H9 (cell line): ENCODE data around the gene ZNF865. TPM values are rescaled to one million over a fixed set of nuclear protein-coding genes. Genes with fewer than 3 reads are reported as not detected.

Experiments
- DNase-seq: peaks from one replicate; pipeline ENCODE4 v3.0.0-alpha.2; 2017
- H2AFZ ChIP-seq: one replicate; pipeline ENCODE4 v1.6.1; 2013; ENCODE audit warnings: mild to moderate bottlenecking, low read length, control low read depth, moderate library complexity
- H2AK5ac ChIP-seq: 2 replicates; pipeline ENCODE4 v1.6.1; 2013; ENCODE audit warnings: low read length, control low read depth, mixed read lengths; ENCODE audit not compliant: insufficient read length
- H2BK120ac ChIP-seq: one replicate; pipeline ENCODE4 v1.6.1; 2013; ENCODE audit warnings: low read depth, mild to moderate bottlenecking, low read length, control low read depth, inconsistent platforms; ENCODE audit not compliant: poor library complexity, severe bottlenecking
- H2BK12ac ChIP-seq: 2 replicates; pipeline ENCODE4 v1.6.1; 2013; ENCODE audit warnings: low read length, control low read depth, mixed read lengths, low read depth; ENCODE audit not compliant: insufficient read length
- H2BK15ac ChIP-seq: 2 replicates; pipeline ENCODE4 v1.6.1; 2013; ENCODE audit warnings: low read depth, low read length, control low read depth
- H2BK20ac ChIP-seq: one replicate; pipeline ENCODE4 v1.6.1; 2013; ENCODE audit warnings: low read depth, mild to moderate bottlenecking, low read length, control low read depth, inconsistent platforms; ENCODE audit not compliant: poor library complexity, severe bottlenecking
- H2BK5ac ChIP-seq: 2 replicates; pipeline ENCODE4 v1.6.1; 2013; ENCODE audit warnings: low read length, control low read depth, mixed read lengths; ENCODE audit not compliant: insufficient read length
- H3K14ac ChIP-seq: 2 replicates; pipeline ENCODE4 v1.6.1; 2013; ENCODE audit warnings: low read length, control low read depth; ENCODE audit not compliant: insufficient read depth
- H3K18ac ChIP-seq: 2 replicates; pipeline ENCODE4 v1.6.1; 2013; ENCODE audit warnings: low read depth, mild to moderate bottlenecking, mixed read lengths, low read length, control low read depth; ENCODE audit not compliant: insufficient read length
- H3K23ac ChIP-seq: 2 replicates; pipeline ENCODE4 v1.6.1; 2013; ENCODE audit warnings: low read length, control low read depth, mixed read lengths, low read depth; ENCODE audit not compliant: insufficient read length
- H3K23me2 ChIP-seq: 2 replicates; pipeline ENCODE4 v1.6.1; 2013; ENCODE audit warnings: low read depth, mild to moderate bottlenecking, mixed read lengths, low read length, control low read depth; ENCODE audit not compliant: insufficient read length, poor library complexity, severe bottlenecking
- H3K27ac ChIP-seq: 2 replicates; pipeline ENCODE4 v1.5.1; 2013; ENCODE audit warnings: low read length, control low read depth, mixed read lengths, low read depth; ENCODE audit not compliant: insufficient read length
- H3K27me3 ChIP-seq: 2 replicates; pipeline ENCODE4 v1.6.1; 2013; ENCODE audit warnings: low read length, control low read depth, inconsistent platforms; ENCODE audit not compliant: insufficient read depth
- H3K4ac ChIP-seq: 2 replicates; pipeline ENCODE4 v1.6.1; 2013; ENCODE audit warnings: low read depth, mild to moderate bottlenecking, control low read depth, inconsistent platforms, low read length, moderate library complexity
- H3K4me1 ChIP-seq: 2 replicates; pipeline ENCODE4 v1.6.1; 2013; ENCODE audit warnings: low read length, control low read depth, inconsistent platforms; ENCODE audit not compliant: insufficient read depth
- H3K4me2 ChIP-seq: 2 replicates; pipeline ENCODE4 v1.6.1; 2013; ENCODE audit warnings: low read length, control low read depth, mixed read lengths; ENCODE audit not compliant: insufficient read length, insufficient read depth
- H3K56ac ChIP-seq: 2 replicates; pipeline ENCODE4 v1.6.1; 2013; ENCODE audit warnings: low read depth, mild to moderate bottlenecking, mixed read lengths, low read length, control low read depth; ENCODE audit not compliant: insufficient read length
- H3K79me1 ChIP-seq: 2 replicates; pipeline ENCODE4 v1.6.1; 2013; ENCODE audit warnings: low read depth, mild to moderate bottlenecking, moderate library complexity, low read length, control low read depth, inconsistent platforms; ENCODE audit not compliant: insufficient read depth, poor library complexity, severe bottlenecking
- H3K79me2 ChIP-seq: 2 replicates; pipeline ENCODE4 v1.6.1; 2013; ENCODE audit warnings: low read length, control low read depth, inconsistent platforms; ENCODE audit not compliant: insufficient read depth
- H3K9ac ChIP-seq: 2 replicates; pipeline ENCODE4 v1.6.1; 2013; ENCODE audit warnings: low read length, control low read depth, mixed read lengths; ENCODE audit not compliant: insufficient read length; ENCODE audit errors: extremely low read depth
- H3K9me3 ChIP-seq: one replicate; pipeline ENCODE4 v1.6.1; 2013; ENCODE audit warnings: low read depth, low read length, inconsistent platforms; ENCODE audit not compliant: control insufficient read depth
- H3T11ph ChIP-seq: one replicate; pipeline ENCODE4 v1.6.1; 2013; ENCODE audit warnings: mild to moderate bottlenecking, low read length, control low read depth, inconsistent platforms
- H4K20me1 ChIP-seq: one replicate; pipeline ENCODE4 v1.6.1; 2013; ENCODE audit not compliant: control insufficient read depth, insufficient read length, insufficient read depth
- H4K5ac ChIP-seq: 2 replicates; pipeline ENCODE4 v1.6.1; 2013; ENCODE audit warnings: low read depth, mild to moderate bottlenecking, mixed read lengths, low read length, control low read depth; ENCODE audit not compliant: insufficient read length
- H4K8ac ChIP-seq: replicated peaks from 2 replicates; pipeline ENCODE4 v1.6.1; 2013; ENCODE audit warnings: low read length, control low read depth, mixed read lengths, low read depth; ENCODE audit not compliant: insufficient read length
- H4K91ac ChIP-seq: 2 replicates; pipeline ENCODE4 v1.6.1; 2013; ENCODE audit warnings: low read depth, mild to moderate bottlenecking, moderate library complexity, mixed read lengths, low read length, control low read depth; ENCODE audit not compliant: insufficient read length
- H3K27ac Mint-ChIP-seq, 3 experiments: 2 replicates in 2 of 3; 3 replicates in 1 of 3; pipeline ENCODE4 v1.8.0; 2020 to 2021; ENCODE audit warnings: mixed read lengths in 3 of 3, mild to moderate bottlenecking in 1 of 3, moderate library complexity in 1 of 3
- H3K27me3 Mint-ChIP-seq: 2 replicates; pipeline ENCODE4 v1.8.0; 2021; ENCODE audit warnings: low read depth, mild to moderate bottlenecking, moderate library complexity, mixed read lengths
- H3K36me3 Mint-ChIP-seq, 3 experiments: 2 replicates in 2 of 3; 3 replicates in 1 of 3; pipeline ENCODE4 v1.8.0; 2020 to 2021; ENCODE audit warnings: low read depth in 3 of 3, mixed read lengths in 3 of 3; ENCODE audit not compliant: insufficient read depth in 1 of 3
- H3K4me1 Mint-ChIP-seq, 2 experiments: 2 replicates each; pipeline ENCODE4 v1.8.0; 2020; ENCODE audit warnings: mixed read lengths in 2 of 2
- H3K4me3 Mint-ChIP-seq, 2 experiments: 2 replicates in 1 of 2; 3 replicates in 1 of 2; pipeline ENCODE4 v1.8.0; 2020 to 2021; ENCODE audit warnings: mild to moderate bottlenecking in 2 of 2, mixed read lengths in 2 of 2, moderate library complexity in 1 of 2
- H3K9me3 Mint-ChIP-seq, 2 experiments: 2 replicates in 1 of 2; 3 replicates in 1 of 2; pipeline ENCODE4 v1.8.0; 2020; ENCODE audit warnings: mild to moderate bottlenecking in 2 of 2, mixed read lengths in 2 of 2, moderate library complexity in 1 of 2
- CTCF ChIP-seq: fragments of 200-600 bp; sonication (generic); conservative IDR thresholded peaks from 3 replicates; pipeline ENCODE4 v1.8.0; 2021; ENCODE audit warnings: antibody characterized with exemption, mild to moderate bottlenecking
- WGBS: extraction: QIAGEN DNeasy Blood & Tissue Kit; methylation state at CpG from one replicate; pipeline ENCODE4 v1.1.7; 2013; ENCODE audit warnings: missing lambda C conversion rate, low lambda C conversion rate, mixed read lengths; ENCODE audit not compliant: insufficient read length; ENCODE audit errors: extremely low coverage; 5-methylcytosine and 5-hydroxymethylcytosine counted together
- total RNA-seq: library from RNA; stranded (reverse); gene quantifications from 2 replicates; pipeline ENCODE4 v1.2.1, GENCODE V29; 2021

The ZNF865 gene
- total RNA-seq, 1 experiment from 2014 or later: 14.3 TPM

GRCh38 chr19:55559684-55560083 lies 45.8 kb upstream of the ZNF865 start:
- H3K14ac ChIP-seq: no peak overlapping the region
- TF ChIP-seq CTCF: no peak
- no peak overlapping the region for H3K56ac ChIP-seq
- H3K23me2 ChIP-seq: no peaks in the 10 kb centered on the region
- H3K27me3 ChIP-seq: no peaks in the 10 kb centered on the region
- H4K5ac ChIP-seq: no peak overlapping the region
- no peak overlapping the region for H3K4ac ChIP-seq
- no peak overlapping the region for H2BK20ac ChIP-seq
- Mint-ChIP-seq H3K4me1 (peaks cover 5 to 14% of the 10 kb centered on the region in 2 experiments), H3K4me3 (no peak overlapping the region), H3K9me3 (no peaks in the 10 kb centered on the region; a peak in 1 of 5 replicates), H3K27ac (0 out of 7 replicates have a peak overlapping the region, but pooled peaks of 1 of the 3 experiments have one; percentile 31), H3K36me3 (no peaks in the 10 kb centered on the region), H3K27me3 (peaks cover 23% of the 10 kb centered on the region)
- no peak overlapping the region for H2BK15ac ChIP-seq
- H4K20me1 ChIP-seq: no peaks in the 10 kb centered on the region
- H2AK5ac ChIP-seq: no peak overlapping the region
- H2BK5ac ChIP-seq: no peak overlapping the region
- no peak overlapping the region for H3K9ac ChIP-seq
- H2BK12ac ChIP-seq: no peak overlapping the region
- H4K8ac ChIP-seq: no peak overlapping the region
- no peak overlapping the region for H2AFZ ChIP-seq
- H3K23ac ChIP-seq: no peak overlapping the region
- no peak overlapping the region for H4K91ac ChIP-seq
- no peak for DNase-seq
- no peaks in the 10 kb centered on the region for H3K79me1 ChIP-seq
- no peaks in the 10 kb centered on the region for H3K4me1 ChIP-seq
- no peaks in the 10 kb centered on the region for H3K9me3 ChIP-seq
- no CpG with 5 or more reads among the region's 9 CpGs for WGBS
- H3K27ac ChIP-seq: no peak overlapping the region
- H3K18ac ChIP-seq: no peak overlapping the region
- no peak overlapping the region for H2BK120ac ChIP-seq
- H3K4me2 ChIP-seq: no peak overlapping the region
- H3K79me2 ChIP-seq: no peaks in the 10 kb centered on the region
- no peak overlapping the region for H3T11ph ChIP-seq
